ENCODE results near the gene CRKL.
"Not testable (repeated sequence)": the region's sequence is repeated elsewhere in the genome, so short reads cannot be mapped to it uniquely, and the experiment has no call there.

The CRKL gene

GRCh38 chr22:20904980-20905355 is 12.2 kb upstream of the CRKL start:
- ChIA-PET CTCF (interaction anchor here (2.5 kb wide), 1 partner anchor 19 kb away, joined by 6 read pairs; no protein-coding TSS in a partner anchor), POLR2A (no interaction called here)
- TF ChIP-seq ELF4 (IDR thresholded peaks at IDR 0.05) = no peak
- no peak for TF ChIP-seq ZNF384 (IDR thresholded peaks at IDR 0.05)
- no peak for TF ChIP-seq NFRKB (IDR thresholded peaks at IDR 0.05)
- TF ChIP-seq BHLHE40 (IDR thresholded peaks at IDR 0.05; ENCODE audit: borderline replicate concordance) = no peak
- no peak for TF ChIP-seq SP1 (IDR thresholded peaks at IDR 0.05)
- no peak for TF ChIP-seq TARDBP (IDR thresholded peaks at IDR 0.05)
- TF ChIP-seq FOXA1 (IDR thresholded peaks at IDR 0.05) = no peak
- no peak for TF ChIP-seq L3MBTL2 (conservative IDR thresholded peaks at IDR 0.05)
- TF ChIP-seq FOXK2 (IDR thresholded peaks at IDR 0.05) = no peak
- no peak for TF ChIP-seq HDGF (IDR thresholded peaks at IDR 0.05; ENCODE audit: borderline replicate concordance)
- TF ChIP-seq ARNT (IDR thresholded peaks at IDR 0.05) = no peak
- no peak for TF ChIP-seq CTBP1 (IDR thresholded peaks at IDR 0.05; ENCODE audit: borderline replicate concordance)
- TF ChIP-seq PKNOX1 (IDR thresholded peaks at IDR 0.05) = no peak
- no peak for DNase-seq (ENCODE audit: extremely low spot score)

- DNase-seq (ENCODE audit: extremely low spot score) = no peak
- TF ChIP-seq FOXK2 (IDR thresholded peaks at IDR 0.05) (no peak), FOXM1 (IDR thresholded peaks at IDR 0.05; ENCODE audit: borderline replicate concordance) (no peak), ARNT (IDR thresholded peaks at IDR 0.05) (no peak), NFRKB (IDR thresholded peaks at IDR 0.05) (no peak), LEF1 (IDR thresholded peaks at IDR 0.05; ENCODE audit: borderline replicate concordance) (no peak), HDGF (IDR thresholded peaks at IDR 0.05; ENCODE audit: borderline replicate concordance) (no peak), BHLHE40 (IDR thresholded peaks at IDR 0.05; ENCODE audit: borderline replicate concordance) (no peak), SP1 (IDR thresholded peaks at IDR 0.05) (no peak), CTBP1 (IDR thresholded peaks at IDR 0.05; ENCODE audit: borderline replicate concordance) (no peak), ZNF384 (IDR thresholded peaks at IDR 0.05) (no peak)
- POLR2A ChIA-PET = no interaction called here
- CTCF ChIA-PET = interaction anchor here (0.6 to 2.5 kb wide), 3 partner anchors 9 to 54 kb away, joined by 4 to 6 read pairs (median 5); no protein-coding TSS in a partner anchor
Measured at GRCh38 chr22:20905415-20906386, 11.5 kb upstream of the CRKL start.

GRCh38 chr22:20906387-20906767 is 10.8 kb upstream of the CRKL start:
- DNase-seq (ENCODE audit: extremely low spot score) = no peak
- TF ChIP-seq ZNF384 (IDR thresholded peaks at IDR 0.05) = no peak
- no peak for TF ChIP-seq SUZ12 (IDR thresholded peaks at IDR 0.05)
- no peak for TF ChIP-seq HDGF (IDR thresholded peaks at IDR 0.05; ENCODE audit: borderline replicate concordance)
- TF ChIP-seq BHLHE40 (IDR thresholded peaks at IDR 0.05; ENCODE audit: borderline replicate concordance) = no peak
- no peak for TF ChIP-seq FOXK2 (IDR thresholded peaks at IDR 0.05)
- TF ChIP-seq ARNT (IDR thresholded peaks at IDR 0.05) = no peak
- no peak for TF ChIP-seq SP1 (IDR thresholded peaks at IDR 0.05)
- no peak for TF ChIP-seq LEF1 (IDR thresholded peaks at IDR 0.05; ENCODE audit: borderline replicate concordance)
- TF ChIP-seq FOXA1 (IDR thresholded peaks at IDR 0.05) = no peak
- no peak for TF ChIP-seq PKNOX1 (IDR thresholded peaks at IDR 0.05)
- no peak for TF ChIP-seq NFRKB (IDR thresholded peaks at IDR 0.05)
- TF ChIP-seq CTBP1 (IDR thresholded peaks at IDR 0.05; ENCODE audit: borderline replicate concordance) = no peak
- no peak for TF ChIP-seq TARDBP (IDR thresholded peaks at IDR 0.05)
- no peak for TF ChIP-seq L3MBTL2 (conservative IDR thresholded peaks at IDR 0.05)
- TF ChIP-seq FOXM1 (IDR thresholded peaks at IDR 0.05; ENCODE audit: borderline replicate concordance) = no peak
- TF ChIP-seq ELF4 (IDR thresholded peaks at IDR 0.05) = no peak
- POLR2A ChIA-PET = interaction anchor here (1.0 kb wide), 1 partner anchor 21 kb away, joined by 4 read pairs; no protein-coding TSS in a partner anchor
- CTCF ChIA-PET = interaction anchor here (0.6 to 2.5 kb wide), 3 partner anchors 9 to 53 kb away, joined by 4 to 6 read pairs (median 5); no protein-coding TSS in a partner anchor

- CTCF ChIA-PET = interaction anchor here (1.2 kb wide), 1 partner anchor 8 kb away, joined by 9 read pairs; no protein-coding TSS in a partner anchor
- DNase-seq (ENCODE audit: extremely low spot score); POLR2A ChIA-PET: not testable (repeated sequence)
Measured at GRCh38 chr22:20908717-20909116, 8.5 kb upstream of the CRKL start.

- CTCF ChIA-PET = interaction anchor here (0.8 kb wide), 1 partner anchor 24 kb away, joined by 3 read pairs; no protein-coding TSS in a partner anchor
- DNase-seq (ENCODE audit: extremely low spot score) = no peak
- POLR2A ChIA-PET = no interaction called here
- no peak for TF ChIP-seq NFRKB (IDR thresholded peaks at IDR 0.05)
- no peak for TF ChIP-seq TARDBP (IDR thresholded peaks at IDR 0.05)
- no peak for TF ChIP-seq FOXK2 (IDR thresholded peaks at IDR 0.05)
- no peak for TF ChIP-seq FOXM1 (IDR thresholded peaks at IDR 0.05; ENCODE audit: borderline replicate concordance)
- TF ChIP-seq ELF4 (IDR thresholded peaks at IDR 0.05) = no peak
- TF ChIP-seq SP1 (IDR thresholded peaks at IDR 0.05) = no peak
- TF ChIP-seq L3MBTL2 (conservative IDR thresholded peaks at IDR 0.05) = no peak
- no peak for TF ChIP-seq FOXA1 (IDR thresholded peaks at IDR 0.05)
- no peak for TF ChIP-seq PKNOX1 (IDR thresholded peaks at IDR 0.05)
- no peak for TF ChIP-seq HDGF (IDR thresholded peaks at IDR 0.05; ENCODE audit: borderline replicate concordance)
- TF ChIP-seq ZNF384 (IDR thresholded peaks at IDR 0.05) = no peak; the same call in 1 of the 2 replicates
- no peak for TF ChIP-seq ARNT (IDR thresholded peaks at IDR 0.05)
- TF ChIP-seq CTBP1 (IDR thresholded peaks at IDR 0.05; ENCODE audit: borderline replicate concordance) = no peak
- TF ChIP-seq LEF1 (IDR thresholded peaks at IDR 0.05; ENCODE audit: borderline replicate concordance) = no peak
- no peak for TF ChIP-seq BHLHE40 (IDR thresholded peaks at IDR 0.05; ENCODE audit: borderline replicate concordance)
- no peak for TF ChIP-seq SUZ12 (IDR thresholded peaks at IDR 0.05)
Measured at GRCh38 chr22:20909543-20910303, 7.5 kb upstream of the CRKL start.

Data from HEK293T (cell line).